Measurements from ENCODE around the gene EMILIN2. TPM values are rescaled to one million over a fixed set of nuclear protein-coding genes. Genes with fewer than 3 reads are reported as not detected.

The EMILIN2 gene
- total and polyA plus RNA-seq, 2 of the 8 experiments (the other 6 are each of a cell fraction or from before 2014, with no cell fraction given) = 6.0 to 7.5 TPM

DNA sequence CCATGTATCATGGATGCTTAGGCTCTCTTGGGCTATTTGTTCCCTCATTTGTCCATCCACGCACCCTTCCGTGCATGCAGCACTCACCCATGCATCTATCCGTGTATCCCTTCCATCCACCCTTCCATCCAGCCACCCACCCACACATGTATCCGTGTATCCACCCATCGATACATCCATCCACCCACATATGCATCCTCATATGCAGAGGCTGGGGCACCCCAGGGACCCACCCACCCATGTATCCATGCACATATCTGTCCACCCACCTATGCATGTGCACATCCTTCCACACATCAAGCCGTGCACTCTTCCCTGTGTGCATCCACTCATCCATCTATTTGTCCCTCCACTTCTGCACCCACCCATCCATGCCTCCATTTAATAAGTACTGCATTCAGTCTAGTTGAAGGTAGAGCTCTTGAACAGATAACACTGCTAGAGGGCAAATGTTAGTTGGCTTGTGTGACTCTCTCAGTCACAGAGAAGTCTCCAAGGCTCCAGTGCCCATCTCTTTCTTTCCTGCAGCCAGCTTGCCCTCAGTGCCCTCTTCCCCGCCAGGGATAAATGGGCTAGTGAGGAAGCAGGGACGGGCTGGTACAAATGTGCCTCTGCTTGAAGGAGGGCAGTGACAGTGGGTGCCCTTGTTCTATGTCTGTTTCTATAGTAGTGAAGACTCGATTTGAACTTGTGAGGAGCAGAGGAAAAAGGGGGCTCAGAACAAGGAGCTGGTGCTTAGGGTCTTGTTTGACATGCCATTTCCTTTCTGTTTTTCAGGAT is 61.5 kb downstream of the EMILIN2 start:
- Histone ChIP-seq H3K4ac (replicated peaks; ENCODE audit: insufficient read length, low read depth, low read length) (no peak overlapping the region), H2BK15ac (ENCODE audit: low read length) (no peak overlapping the region), H3K79me1 (ENCODE audit: low read depth, low read length) (peaks cover 4% of the 10 kb centered on the region; the same call in 1 of the 2 replicates), H3K36me3 (ENCODE audit: control insufficient read depth in 2 of 4, insufficient read depth in 4 of 4, low read length in 3 of 4) (peaks cover 0 to 18% (median 14%) of the 10 kb centered on the region in 4 experiments; a peak in 6 of 8 replicates), H3K18ac (ENCODE audit: extremely low read depth, low read length) (no peak overlapping the region), H2BK20ac (ENCODE audit: low read length) (no peak overlapping the region), H3K4me2 (ENCODE audit: insufficient read depth in 1 of 2, low read depth in 2 of 2, low read length in 2 of 2) (no peak overlapping the region; a peak in 1 of 4 replicates), H4K91ac (replicated peaks; ENCODE audit: insufficient read length, low read length) (no peak overlapping the region), H3K27ac (ENCODE audit: low read depth, low read length) (no peak overlapping the region), H4K5ac (ENCODE audit: insufficient read length, low read depth, low read length) (no peak overlapping the region), H3K27me3 (replicated peaks in 1 of 4; ENCODE audit: control insufficient read depth in 3 of 4, extremely low read depth in 1 of 4, insufficient read depth in 3 of 4, low read length in 3 of 4) (peaks cover 0 to 2% (median 0%) of the 10 kb centered on the region in 4 experiments; a peak in 3 of 7 replicates), H2AK5ac (ENCODE audit: low read depth, low read length) (no peak overlapping the region), H3K23ac (ENCODE audit: insufficient read length) (no peak overlapping the region), H3K79me2 (ENCODE audit: control insufficient read depth in 1 of 2, insufficient read depth in 2 of 2, low read length in 2 of 2) (no peaks in the 10 kb centered on the region), H4K20me1 (replicated peaks in 1 of 2; ENCODE audit: control insufficient read depth in 1 of 2, insufficient read depth in 2 of 2, low read length in 2 of 2) (peaks cover 0 to 12% of the 10 kb centered on the region in 2 experiments), H2BK5ac (ENCODE audit: low read depth, low read length) (no peak overlapping the region), H2AFZ (ENCODE audit: low read length) (no peak overlapping the region), H3K14ac (ENCODE audit: insufficient read length) (no peak overlapping the region), H3K9me3 (ENCODE audit: insufficient read depth in 2 of 2, low read depth in 1 of 2, low read length in 1 of 2) (no peaks in the 10 kb centered on the region; a peak in 1 of 4 replicates), H2BK12ac (ENCODE audit: low read depth, low read length) (no peak overlapping the region), H3K4me3 (ENCODE audit: extremely low read depth in 1 of 4, insufficient read depth in 2 of 4, low read depth in 3 of 4, low read length in 4 of 4) (no peak overlapping the region), H3K4me1 (replicated peaks in 1 of 4; ENCODE audit: control insufficient read depth in 3 of 4, insufficient read depth in 4 of 4, low read length in 3 of 4) (peaks cover 0 to 6% (median 4%) of the 10 kb centered on the region in 4 experiments; a peak in 5 of 7 replicates), H4K8ac (ENCODE audit: extremely low read depth, insufficient read depth, low read length) (no peak overlapping the region), H3K23me2 (ENCODE audit: low read depth, low read length) (peaks cover 12% of the 10 kb centered on the region; the same call in 1 of the 2 replicates), H2BK120ac (replicated peaks; ENCODE audit: low read depth, low read length) (no peak overlapping the region), H3K9ac (replicated peaks in 1 of 4; ENCODE audit: extremely low read depth in 1 of 4, low read depth in 3 of 4, low read length in 3 of 4) (no peak overlapping the region), H3K56ac (replicated peaks; ENCODE audit: insufficient read length, low read depth, low read length) (no peak overlapping the region)
- POLR2A ChIA-PET (ENCODE audit: partially characterized antibody) = interaction anchor here (1.3 to 1.6 kb wide), 2 partner anchors 10 kb away, joined by 3 to 4 read pairs; no protein-coding TSS in a partner anchor
- 90% methylated on average over 8 of the region's 9 CpGs; no CpG with 5 or more reads in 1 of the 2 experiments for WGBS, 2 experiments (ENCODE audit: extremely low coverage in 1 of 2, insufficient coverage in 1 of 2, insufficient read length in 1 of 2, insufficient replicate concordance in 2 of 2, low coverage in 1 of 2, low lambda C conversion rate in 2 of 2, missing lambda C conversion rate in 1 of 2)
- TF ChIP-seq BRCA1 (IDR thresholded peaks at IDR 0.05; ENCODE audit: low read depth, low read length) = no peak
- TF ChIP-seq FOSL1 (IDR thresholded peaks at IDR 0.05; ENCODE audit: insufficient read depth, low read depth, low read length) = no peak
- TF ChIP-seq, protein P1, sequence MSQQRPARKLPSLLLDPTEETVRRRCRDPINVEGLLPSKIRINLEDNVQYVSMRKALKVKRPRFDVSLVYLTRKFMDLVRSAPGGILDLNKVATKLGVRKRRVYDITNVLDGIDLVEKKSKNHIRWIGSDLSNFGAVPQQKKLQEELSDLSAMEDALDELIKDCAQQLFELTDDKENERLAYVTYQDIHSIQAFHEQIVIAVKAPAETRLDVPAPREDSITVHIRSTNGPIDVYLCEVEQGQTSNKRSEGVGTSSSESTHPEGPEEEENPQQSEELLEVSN (IDR thresholded peaks at IDR 0.05) = no peak
- TF ChIP-seq SP1 (IDR thresholded peaks at IDR 0.05; ENCODE audit: low read depth, low read length) = no peak
- TF ChIP-seq, protein P2, sequence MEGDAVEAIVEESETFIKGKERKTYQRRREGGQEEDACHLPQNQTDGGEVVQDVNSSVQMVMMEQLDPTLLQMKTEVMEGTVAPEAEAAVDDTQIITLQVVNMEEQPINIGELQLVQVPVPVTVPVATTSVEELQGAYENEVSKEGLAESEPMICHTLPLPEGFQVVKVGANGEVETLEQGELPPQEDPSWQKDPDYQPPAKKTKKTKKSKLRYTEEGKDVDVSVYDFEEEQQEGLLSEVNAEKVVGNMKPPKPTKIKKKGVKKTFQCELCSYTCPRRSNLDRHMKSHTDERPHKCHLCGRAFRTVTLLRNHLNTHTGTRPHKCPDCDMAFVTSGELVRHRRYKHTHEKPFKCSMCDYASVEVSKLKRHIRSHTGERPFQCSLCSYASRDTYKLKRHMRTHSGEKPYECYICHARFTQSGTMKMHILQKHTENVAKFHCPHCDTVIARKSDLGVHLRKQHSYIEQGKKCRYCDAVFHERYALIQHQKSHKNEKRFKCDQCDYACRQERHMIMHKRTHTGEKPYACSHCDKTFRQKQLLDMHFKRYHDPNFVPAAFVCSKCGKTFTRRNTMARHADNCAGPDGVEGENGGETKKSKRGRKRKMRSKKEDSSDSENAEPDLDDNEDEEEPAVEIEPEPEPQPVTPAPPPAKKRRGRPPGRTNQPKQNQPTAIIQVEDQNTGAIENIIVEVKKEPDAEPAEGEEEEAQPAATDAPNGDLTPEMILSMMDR (IDR thresholded peaks at IDR 0.05; ENCODE audit: control extremely low read depth in 1 of 3, insufficient read depth in 1 of 3, low read depth in 1 of 3, low read length in 3 of 3) = no peak
- TF ChIP-seq PHF8 (conservative IDR thresholded peaks at IDR 0.05; ENCODE audit: low read depth, low read length) = no peak
- no peak for TF ChIP-seq SUZ12 (IDR thresholded peaks at IDR 0.05; ENCODE audit: low read length)
- DNase-seq (ENCODE audit: low read depth in 1 of 2, low spot score in 2 of 2) = no peak
- CTCF ChIA-PET (ENCODE audit: partially characterized antibody) = interaction anchor here (1.0 to 3.5 kb wide), 4 partner anchors 11 to 347 kb away, joined by 3 to 14 read pairs (median 5); no protein-coding TSS in a partner anchor
- FAIRE-seq = no peak
